22Rv1 (cell line): ENCODE measurements around the gene FRMD8.

Experiments
- ZFX ChIP-seq: fragments of 450-650 bp; IDR thresholded peaks from 2 replicates; pipeline ENCODE4 v1.6.1; 2017; ENCODE audit warnings: antibody characterized with exemption, borderline replicate concordance
- TF ChIP-seq, protein P1 (sequence below): fragments of 450-650 bp; IDR thresholded peaks from 2 replicates; pipeline ENCODE4 v1.5.1; 2017; ENCODE audit warnings: mild to moderate bottlenecking

DNA sequence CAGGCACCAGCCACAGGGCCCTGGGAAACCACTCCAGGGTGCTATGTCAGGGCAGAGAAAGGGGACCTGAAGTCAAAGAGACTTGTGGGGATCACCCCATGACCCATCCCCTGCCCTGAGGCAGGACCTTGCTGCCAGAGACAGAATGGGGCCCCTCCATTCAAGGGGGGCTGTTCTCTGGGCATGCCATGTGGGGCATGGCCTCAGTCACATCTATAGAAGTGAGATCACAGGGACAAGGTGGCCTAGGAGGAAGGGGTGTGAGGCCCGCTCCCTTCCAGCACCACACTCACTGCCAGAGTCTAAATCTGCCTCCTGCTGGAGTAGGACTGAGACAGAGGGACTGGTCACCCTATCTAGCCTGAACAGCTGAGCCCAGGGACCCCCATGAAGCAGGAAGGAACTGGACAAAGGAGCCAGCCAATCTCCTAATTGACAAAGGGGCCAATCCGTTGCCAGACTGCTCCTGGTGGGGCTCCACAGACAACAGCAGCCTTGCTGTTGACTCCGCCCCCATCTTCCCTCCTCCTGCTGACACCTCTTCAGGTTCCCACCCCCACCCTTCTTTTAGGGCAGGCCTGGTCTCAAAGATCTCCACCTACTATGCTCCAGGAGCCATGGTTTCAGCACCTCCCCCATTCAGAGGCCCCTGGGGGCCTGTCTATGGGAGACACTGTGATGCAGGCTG, 62.1 kb downstream of the FRMD8 start:
- TF ChIP-seq, protein P1, sequence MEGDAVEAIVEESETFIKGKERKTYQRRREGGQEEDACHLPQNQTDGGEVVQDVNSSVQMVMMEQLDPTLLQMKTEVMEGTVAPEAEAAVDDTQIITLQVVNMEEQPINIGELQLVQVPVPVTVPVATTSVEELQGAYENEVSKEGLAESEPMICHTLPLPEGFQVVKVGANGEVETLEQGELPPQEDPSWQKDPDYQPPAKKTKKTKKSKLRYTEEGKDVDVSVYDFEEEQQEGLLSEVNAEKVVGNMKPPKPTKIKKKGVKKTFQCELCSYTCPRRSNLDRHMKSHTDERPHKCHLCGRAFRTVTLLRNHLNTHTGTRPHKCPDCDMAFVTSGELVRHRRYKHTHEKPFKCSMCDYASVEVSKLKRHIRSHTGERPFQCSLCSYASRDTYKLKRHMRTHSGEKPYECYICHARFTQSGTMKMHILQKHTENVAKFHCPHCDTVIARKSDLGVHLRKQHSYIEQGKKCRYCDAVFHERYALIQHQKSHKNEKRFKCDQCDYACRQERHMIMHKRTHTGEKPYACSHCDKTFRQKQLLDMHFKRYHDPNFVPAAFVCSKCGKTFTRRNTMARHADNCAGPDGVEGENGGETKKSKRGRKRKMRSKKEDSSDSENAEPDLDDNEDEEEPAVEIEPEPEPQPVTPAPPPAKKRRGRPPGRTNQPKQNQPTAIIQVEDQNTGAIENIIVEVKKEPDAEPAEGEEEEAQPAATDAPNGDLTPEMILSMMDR, result no peak
- TF ChIP-seq ZFX, result no peak
